AG04450 (cell line): ENCODE measurements around the gene SAV1. TPM values are rescaled to one million over a fixed set of nuclear protein-coding genes. Genes with fewer than 3 reads are reported as not detected.

ENCODE experiments used
- CTCF ChIA-PET: fragments of 300-600, 350-600 bp; formaldehyde crosslinking; extraction: SDS; loops from one replicate; lab custom pipeline; 2022; ENCODE audit warnings: antibody characterized with exemption, inconsistent platforms; lab: Charles Lee
- POLR2A ChIA-PET: fragments of 350-600 bp; formaldehyde crosslinking; extraction: SDS; loops from one replicate; lab custom pipeline; 2021; ENCODE audit warnings: antibody characterized with exemption, inconsistent platforms; lab: Yijun Ruan, JAX
- DNase-seq: peaks from one replicate; pipeline ENCODE4 v3.0.0-alpha.2; 2011; ENCODE audit warnings: low read depth, low spot score
- H3K27ac ChIP-seq: one replicate; pipeline ENCODE4 v1.5.1; 2012; ENCODE audit warnings: low read depth, low read length, control low read depth
- H3K27me3 ChIP-seq: one replicate; pipeline ENCODE4 v1.6.0; 2012; ENCODE audit warnings: low read length; ENCODE audit not compliant: control insufficient read depth, insufficient read depth
- H3K4me3 ChIP-seq: 2 replicates; pipeline ENCODE4 v1.5.1; 2011; ENCODE audit warnings: mild to moderate bottlenecking, low read depth, low read length, control low read depth
- H3K9me3 ChIP-seq: 2 replicates; pipeline ENCODE4 v1.5.1; 2012; ENCODE audit warnings: low read length; ENCODE audit not compliant: control insufficient read depth, insufficient read depth
- CTCF ChIP-seq: IDR thresholded peaks from 2 replicates; pipeline ENCODE4 v1.5.1; 2011; ENCODE audit warnings: low read depth, low read length, control low read depth, inconsistent platforms
- polyA plus RNA-seq: library from polyadenylated mRNA; depleted of rRNA; stranded (reverse); fragments of >200 nt; gene quantifications from 2 replicates; pipeline ENCODE4 v1.2.3, GENCODE V29; 2011; rRNA removed
- small RNA-seq: library from RNA; depleted of rRNA; stranded (forward); fragments of <200 nt; gene quantifications from one replicate; pipeline ENCODE3, GENCODE V24; 2012; ENCODE audit warnings: low read depth; ENCODE audit not compliant: insufficient read length

SAV1 gene
- polyA plus RNA-seq, 1 experiment = 33.8 TPM

GRCh38 chr14:50594577-50595316 lies 73.4 kb downstream of the SAV1 start:
- no peak overlapping the region for H3K27ac ChIP-seq
- CTCF ChIA-PET = interaction anchor here (0.6 to 1.2 kb wide), 3 partner anchors 21 to 182 kb away, joined by 3 to 9 read pairs (median 3); no protein-coding TSS in a partner anchor
- POLR2A ChIA-PET = interaction anchor here (0.7 kb wide), 1 partner anchor 32 kb away, joined by 3 read pairs; no protein-coding TSS in a partner anchor
- DNase-seq = no peak
- H3K4me3 ChIP-seq = no peak overlapping the region
- H3K9me3 ChIP-seq = no peaks in the 10 kb centered on the region
- no peak for TF ChIP-seq CTCF
- no peaks in the 10 kb centered on the region for H3K27me3 ChIP-seq

- no peak for DNase-seq
- no peaks in the 10 kb centered on the region for H3K27me3 ChIP-seq
- H3K4me3 ChIP-seq = no peak overlapping the region
- no peak for TF ChIP-seq CTCF
- H3K9me3 ChIP-seq = no peaks in the 10 kb centered on the region
- ChIA-PET POLR2A (no interaction called here), CTCF (no interaction called here)
- H3K27ac ChIP-seq = no peak overlapping the region
These were observed 77.6 kb downstream of the SAV1 start for GRCh38 chr14:50590464-50590863.

Small RNAs within 50 kb of the gene (small RNA-seq; reads per million reads assigned to genes)
- not detected for gene RN7SL452P

Other genes starting within 250 kb of the SAV1 start
- gene MAP4K5, start 135.7 kb downstream of the SAV1 start, polyA plus RNA-seq = 30.3 and 35.4 TPM in 2 replicates
- 8.2 and 11.5 TPM in 2 replicates for gene ATL1, start 108.2 kb downstream of the SAV1 start, polyA plus RNA-seq
- gene NIN, start 162.9 kb upstream of the SAV1 start, polyA plus RNA-seq = 25.1 and 26.9 TPM in 2 replicates
- 0.32 TPM in 2 replicates for gene ABHD12B, start 203.7 kb upstream of the SAV1 start, polyA plus RNA-seq